Neuronal stem cell (in vitro differentiated cells): ENCODE measurements around the gene CDS1. TPM values are rescaled to one million over a fixed set of nuclear protein-coding genes. Genes with fewer than 3 reads are reported as not detected.

Experiments
- DNase-seq: peaks from one replicate; pipeline ENCODE4 v3.0.0-alpha.2; 2013; ENCODE audit warnings: low spot score
- H2AFZ ChIP-seq: one replicate; pipeline ENCODE4 v1.6.1; 2013; ENCODE audit warnings: mild to moderate bottlenecking, low read length, inconsistent platforms
- H2AK5ac ChIP-seq: 2 replicates; pipeline ENCODE4 v1.6.1; 2013; ENCODE audit warnings: low read depth, mild to moderate bottlenecking, inconsistent platforms, low read length, moderate library complexity, mixed read lengths
- H2BK120ac ChIP-seq: 2 replicates; pipeline ENCODE4 v1.6.1; 2013; ENCODE audit warnings: low read depth, mild to moderate bottlenecking, inconsistent platforms, low read length, moderate library complexity, mixed read lengths
- H2BK12ac ChIP-seq: one replicate; pipeline ENCODE4 v1.6.1; 2013; ENCODE audit warnings: low read length, inconsistent platforms
- H2BK15ac ChIP-seq: 2 replicates; pipeline ENCODE4 v1.6.1; 2013; ENCODE audit warnings: mild to moderate bottlenecking, low read length, inconsistent platforms, mixed read lengths
- H2BK5ac ChIP-seq: one replicate; pipeline ENCODE4 v1.6.1; 2013; ENCODE audit warnings: inconsistent platforms, mild to moderate bottlenecking, low read length, moderate library complexity
- H3K14ac ChIP-seq: one replicate; pipeline ENCODE4 v1.6.1; 2013; ENCODE audit warnings: low read length, inconsistent platforms
- H3K18ac ChIP-seq: 2 replicates; pipeline ENCODE4 v1.6.1; 2013; ENCODE audit warnings: low read length, inconsistent platforms
- H3K23ac ChIP-seq: 2 replicates; pipeline ENCODE4 v1.6.1; 2013; ENCODE audit warnings: low read depth, mild to moderate bottlenecking, mixed read lengths, low read length, inconsistent platforms; ENCODE audit not compliant: poor library complexity
- H3K27ac ChIP-seq: replicated peaks from 3 replicates; pipeline ENCODE4 v1.5.1; 2013; ENCODE audit warnings: low read length, inconsistent platforms
- H3K27me3 ChIP-seq, 3 experiments: 2 replicates each; pipeline ENCODE4 v1.6.1; 2013; ENCODE audit warnings: low read length in 3 of 3, mild to moderate bottlenecking in 2 of 3, inconsistent platforms in 1 of 3, low read depth in 1 of 3, mixed read lengths in 1 of 3, moderate library complexity in 1 of 3; ENCODE audit not compliant: control insufficient read depth in 3 of 3, insufficient read depth in 3 of 3
- H3K36me3 ChIP-seq, 2 donors: replicated peaks in 1 of 2; 2 replicates each; pipeline ENCODE4 v1.6.1; 2013; ENCODE audit warnings: low read length in 2 of 2; ENCODE audit not compliant: control insufficient read depth in 2 of 2, insufficient read depth in 2 of 2
- H3K4ac ChIP-seq: 2 replicates; pipeline ENCODE4 v1.6.1; 2013; ENCODE audit warnings: inconsistent platforms, mild to moderate bottlenecking, low read length, moderate library complexity
- H3K4me1 ChIP-seq, 2 donors: 1 replicate in 1 of 2; 2 replicates in 1 of 2; pipeline ENCODE4 v1.6.1; 2013; ENCODE audit warnings: low read length in 2 of 2, low read depth in 1 of 2; ENCODE audit not compliant: control insufficient read depth in 2 of 2, insufficient read depth in 1 of 2
- H3K4me2 ChIP-seq: one replicate; pipeline ENCODE4 v1.6.1; 2013; ENCODE audit warnings: mild to moderate bottlenecking, low read length, inconsistent platforms; ENCODE audit not compliant: insufficient read depth, poor library complexity, severe bottlenecking
- H3K4me3 ChIP-seq, 2 donors: 2 replicates each; pipeline ENCODE4 v1.5.1; 2013; ENCODE audit warnings: low read length in 2 of 2, mild to moderate bottlenecking in 2 of 2, inconsistent platforms in 1 of 2, moderate library complexity in 1 of 2
- H3K79me1 ChIP-seq: one replicate; pipeline ENCODE4 v1.6.1; 2013; ENCODE audit warnings: low read depth, mild to moderate bottlenecking, inconsistent platforms, low read length, moderate library complexity
- H3K9ac ChIP-seq: one replicate; pipeline ENCODE4 v1.6.1; 2013; ENCODE audit warnings: mild to moderate bottlenecking, low read depth, low read length, inconsistent platforms; ENCODE audit not compliant: poor library complexity
- H3K9me3 ChIP-seq, 2 donors: replicated peaks in 1 of 2; 2 replicates each; pipeline versions ENCODE3 to v1.6.1; 2013; ENCODE audit warnings: low read length in 2 of 2, mild to moderate bottlenecking in 2 of 2, inconsistent platforms in 1 of 2, low read depth in 1 of 2, mixed read lengths in 1 of 2, moderate library complexity in 1 of 2; ENCODE audit not compliant: control insufficient read depth in 2 of 2, insufficient read depth in 1 of 2
- H4K8ac ChIP-seq: one replicate; pipeline ENCODE4 v1.6.1; 2013; ENCODE audit warnings: low read depth, mild to moderate bottlenecking, inconsistent platforms, low read length, moderate library complexity
- H4K91ac ChIP-seq: one replicate; pipeline ENCODE4 v1.6.1; 2013; ENCODE audit warnings: low read length, low read depth, mild to moderate bottlenecking, inconsistent platforms; ENCODE audit not compliant: poor library complexity
- WGBS, 2 donors: extraction: QIAGEN DNeasy Blood & Tissue Kit; methylation state at CpG; one replicate each; pipeline ENCODE4 v1.1.7; 2013; ENCODE audit warnings: missing lambda C conversion rate in 2 of 2, mixed read lengths in 1 of 2; ENCODE audit not compliant: insufficient read length in 2 of 2, insufficient replicate concordance in 1 of 2; ENCODE audit errors: extremely low coverage in 2 of 2; 5-methylcytosine and 5-hydroxymethylcytosine counted together
- small RNA-seq: library from polyadenylated mRNA; stranded (forward); fragments of <200 nt; extraction: miRNeasy Mini kit (QIAGEN cat#:217004); gene quantifications from one replicate; pipeline ENCODE3, GENCODE V24; 2013; ENCODE audit not compliant: insufficient read depth

Gene CDS1

DNA sequence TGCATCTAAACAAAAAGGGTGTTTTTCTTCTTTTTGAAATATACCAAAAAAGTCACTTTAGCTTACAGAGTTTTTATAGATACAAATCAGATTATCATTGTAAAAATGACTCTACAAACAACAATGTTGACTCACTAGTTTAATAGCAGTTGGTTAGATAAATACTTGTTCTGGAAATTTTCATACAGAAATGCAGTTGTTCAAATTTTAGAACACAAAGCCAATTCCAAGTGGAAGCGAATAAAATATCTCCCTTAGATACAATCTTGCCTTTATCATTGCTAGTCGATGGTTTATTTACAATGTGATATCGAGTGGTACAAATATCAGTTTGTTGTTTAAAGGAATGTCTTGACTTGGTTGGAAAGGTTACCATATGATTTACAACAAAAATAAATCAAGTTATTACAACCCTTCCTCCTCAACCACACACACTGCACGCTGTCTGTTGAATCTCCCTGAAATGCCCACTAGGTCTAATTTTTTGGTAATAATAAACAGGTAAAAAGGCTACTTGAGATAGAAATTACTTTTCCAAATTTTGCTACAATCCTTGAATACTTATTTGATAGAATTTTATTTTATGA lies 114.8 kb downstream of the CDS1 start:
- no peak overlapping the region for H3K4me3 ChIP-seq
- no peaks in the 10 kb centered on the region for H3K4me1 ChIP-seq
- no peaks in the 10 kb centered on the region for H3K79me1 ChIP-seq
- H3K27ac ChIP-seq: no peak overlapping the region
- no peak overlapping the region for H2BK120ac ChIP-seq
- H3K18ac ChIP-seq: no peak overlapping the region
- H2AK5ac ChIP-seq: no peak overlapping the region
- peaks cover 9 to 96% of the 10 kb centered on the region in 2 donors for H3K36me3 ChIP-seq
- H2BK5ac ChIP-seq: no peak overlapping the region
- DNase-seq: no peak
- no peak overlapping the region for H2BK12ac ChIP-seq
- WGBS, 2 donors: no CpG with 5 or more reads among the region's 4 CpGs
- no peak overlapping the region for H3K9ac ChIP-seq
- no peak overlapping the region for H3K14ac ChIP-seq
- H3K23ac ChIP-seq: no peak overlapping the region
- H3K4ac ChIP-seq: no peak overlapping the region
- H3K27me3 ChIP-seq: no peaks in the 10 kb centered on the region
- no peak overlapping the region for H2BK15ac ChIP-seq
- no peak overlapping the region for H4K91ac ChIP-seq
- no peak overlapping the region for H4K8ac ChIP-seq
- no peak overlapping the region for H3K4me2 ChIP-seq
- H2AFZ ChIP-seq: no peak overlapping the region
- no peaks in the 10 kb centered on the region for H3K9me3 ChIP-seq

DNA sequence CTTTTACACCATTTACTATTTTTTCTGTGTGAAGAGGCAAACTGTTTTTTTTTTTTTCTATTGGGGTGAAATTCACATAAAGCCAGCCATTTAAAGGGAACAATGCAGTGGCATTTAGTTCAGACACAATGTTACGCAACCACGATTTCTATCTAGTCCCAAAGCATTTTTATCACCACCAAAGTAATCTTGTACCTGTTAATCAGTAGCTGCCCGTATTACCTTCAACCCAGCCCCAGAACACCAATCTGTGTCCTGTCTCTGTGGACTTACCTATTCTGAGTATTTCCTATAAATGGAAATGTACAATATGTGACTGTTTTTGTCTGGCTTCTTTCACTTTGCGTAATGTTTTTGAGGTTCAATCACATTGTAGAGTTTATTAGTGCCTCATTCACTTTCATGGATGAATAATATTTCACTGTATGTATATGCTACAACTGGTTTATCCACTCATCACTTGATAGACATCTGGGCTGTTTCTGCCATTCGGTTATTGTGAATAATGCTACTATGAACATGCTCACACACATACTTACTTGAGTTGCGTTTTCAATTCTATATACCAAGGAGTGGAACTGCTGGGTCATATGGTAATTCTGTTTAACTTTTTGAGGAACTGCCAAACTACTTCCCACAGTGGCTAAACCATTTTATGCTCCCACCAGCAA lies 116.2 kb downstream of the CDS1 start:
- H3K27ac ChIP-seq: no peak overlapping the region
- DNase-seq: no peak
- H3K4me1 ChIP-seq: no peaks in the 10 kb centered on the region
- no peaks in the 10 kb centered on the region for H3K27me3 ChIP-seq
- H2AK5ac ChIP-seq: no peak overlapping the region
- H2AFZ ChIP-seq: no peak overlapping the region
- H3K4ac ChIP-seq: no peak overlapping the region
- no peak overlapping the region for H3K23ac ChIP-seq
- H2BK15ac ChIP-seq: no peak overlapping the region
- H3K36me3 ChIP-seq: peaks cover 12 to 94% of the 10 kb centered on the region in 2 donors
- H3K4me2 ChIP-seq: no peak overlapping the region
- no peak overlapping the region for H4K8ac ChIP-seq
- no peak overlapping the region for H3K14ac ChIP-seq
- H2BK120ac ChIP-seq: no peak overlapping the region
- H4K91ac ChIP-seq: no peak overlapping the region
- H3K4me3 ChIP-seq: no peak overlapping the region
- H3K9me3 ChIP-seq: no peaks in the 10 kb centered on the region
- H3K18ac ChIP-seq: no peak overlapping the region
- no peak overlapping the region for H3K9ac ChIP-seq
- no peak overlapping the region for H2BK12ac ChIP-seq
- no CpG with 5 or more reads among the region's 6 CpGs for WGBS, 2 donors
- H2BK5ac ChIP-seq: no peak overlapping the region
- H3K79me1 ChIP-seq: no peaks in the 10 kb centered on the region

Small RNA genes lying within 50 kb of the gene (small RNA-seq; reads per million reads assigned to genes)
- gene RN7SL552P (not detected), gene RPL3P13 (not detected)
